T-helper 22 cell (primary cell): Measurements from ENCODE around the gene PNMA6E.

Experiments used
- DNase-seq: peaks from one replicate; pipeline ENCODE4 v3.0.0-alpha.2; 2020; ENCODE audit warnings: low read depth

The PNMA6E gene

DNA sequence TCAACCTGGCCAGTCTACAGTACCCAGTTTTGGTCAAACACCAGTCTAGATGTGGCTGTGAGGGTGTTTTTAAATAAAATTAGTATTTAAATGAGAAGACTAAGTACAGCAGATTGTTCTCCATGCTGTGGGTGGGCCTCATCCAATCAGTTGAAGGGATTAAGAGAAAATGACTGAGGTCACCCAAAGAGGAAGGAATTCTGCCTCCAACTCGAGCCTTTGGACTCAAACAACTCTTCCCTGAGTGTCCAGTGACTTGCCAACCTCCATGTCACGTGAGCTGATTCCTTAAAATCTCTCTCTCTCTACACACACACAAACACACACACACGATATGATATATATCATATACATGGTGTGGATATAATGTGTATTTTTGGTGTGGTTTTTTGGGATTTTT lies 34.7 kb upstream of the PNMA6E start:
- no peak for DNase-seq

DNA sequence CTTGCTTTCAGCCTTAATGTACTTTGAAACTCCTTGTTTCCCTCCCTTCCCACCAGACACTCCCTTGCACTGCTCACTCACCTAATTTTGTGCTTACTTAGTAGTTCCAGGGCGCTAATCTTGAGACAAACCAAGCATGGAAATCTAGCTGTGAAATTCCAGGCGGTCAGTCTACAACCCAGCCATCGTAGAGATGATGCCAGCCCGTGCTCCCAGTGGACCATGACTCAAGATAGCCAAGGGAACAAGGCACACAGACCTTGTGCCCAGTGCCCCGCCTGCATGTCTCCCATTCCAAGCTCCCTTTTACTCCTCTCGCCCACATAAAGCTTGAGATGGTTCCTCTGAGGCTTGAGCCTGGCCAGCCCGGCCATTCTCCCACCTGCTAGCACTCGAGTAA lies 33.7 kb upstream of the PNMA6E start:
- no peak for DNase-seq

DNA sequence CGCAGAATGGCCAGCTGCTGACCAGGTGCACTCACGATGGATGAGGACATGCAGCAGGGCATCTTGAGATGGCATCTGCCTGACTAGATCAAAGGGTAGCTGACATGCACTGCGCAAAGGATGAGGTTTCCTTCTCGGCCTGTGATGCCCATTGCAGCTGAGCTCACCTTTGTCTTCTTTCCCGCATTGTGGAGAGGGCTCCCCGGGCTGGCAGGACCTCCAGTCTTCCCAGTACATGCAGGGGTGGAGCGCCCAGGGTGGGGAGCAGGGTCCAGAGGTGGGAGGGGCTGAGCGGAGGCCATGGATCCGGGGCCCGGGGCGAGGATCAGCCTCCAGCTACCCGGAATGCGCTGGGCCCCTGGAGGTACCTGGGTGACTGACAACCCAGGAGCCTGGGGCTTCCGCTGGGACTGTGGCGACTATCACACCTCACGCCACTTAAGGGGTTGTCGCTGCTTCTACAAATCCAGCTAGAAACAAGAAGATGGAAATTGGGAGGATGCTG lies 32.7 kb upstream of the PNMA6E start:
- DNase-seq, result no peak

DNA sequence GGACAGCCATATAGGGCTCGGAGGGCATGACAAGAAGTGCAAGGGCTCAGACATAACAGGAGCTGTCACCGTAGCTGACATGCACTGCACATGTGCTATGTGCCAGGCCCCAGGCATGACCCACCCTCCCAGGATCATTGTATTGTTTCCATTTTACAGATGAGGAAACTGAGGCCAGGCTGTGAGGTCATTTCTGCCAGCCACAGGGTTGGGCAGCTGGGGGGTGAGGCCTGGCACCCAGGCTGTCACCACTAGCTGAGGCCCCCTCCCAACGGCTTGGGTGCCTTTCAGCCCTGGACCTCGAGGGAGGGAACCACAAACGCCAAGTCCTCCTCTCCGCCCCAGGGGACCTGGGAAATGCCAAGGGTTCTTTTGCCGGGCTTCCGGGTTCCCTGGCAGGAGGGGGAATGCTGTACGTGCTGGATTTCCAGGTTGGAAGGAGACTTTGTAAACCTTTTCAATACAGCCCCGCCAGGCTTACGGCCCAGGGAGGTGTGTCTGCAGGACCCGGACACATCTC lies 32.1 kb upstream of the PNMA6E start:
- DNase-seq, result no peak

DNA sequence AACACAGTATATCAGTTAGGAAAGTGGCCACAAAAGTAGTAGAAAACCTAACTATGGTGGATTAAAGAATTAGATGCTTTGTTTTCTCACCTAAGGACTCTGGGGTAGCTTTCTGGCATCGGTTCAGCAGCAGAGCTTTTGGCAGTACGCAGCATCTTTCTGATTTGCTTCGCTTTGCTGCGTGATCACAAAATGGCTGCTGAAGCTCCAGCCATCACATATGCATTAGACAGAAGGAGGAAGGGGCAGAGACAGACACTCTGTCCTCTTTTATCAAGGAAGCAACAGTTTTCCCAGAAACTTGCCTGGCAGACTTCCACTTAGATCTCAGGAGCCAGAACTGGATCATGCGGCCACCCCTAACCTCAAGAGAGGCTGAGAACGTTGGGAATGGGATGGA lies 29.6 kb upstream of the PNMA6E start:
- DNase-seq, result no peak

DNA sequence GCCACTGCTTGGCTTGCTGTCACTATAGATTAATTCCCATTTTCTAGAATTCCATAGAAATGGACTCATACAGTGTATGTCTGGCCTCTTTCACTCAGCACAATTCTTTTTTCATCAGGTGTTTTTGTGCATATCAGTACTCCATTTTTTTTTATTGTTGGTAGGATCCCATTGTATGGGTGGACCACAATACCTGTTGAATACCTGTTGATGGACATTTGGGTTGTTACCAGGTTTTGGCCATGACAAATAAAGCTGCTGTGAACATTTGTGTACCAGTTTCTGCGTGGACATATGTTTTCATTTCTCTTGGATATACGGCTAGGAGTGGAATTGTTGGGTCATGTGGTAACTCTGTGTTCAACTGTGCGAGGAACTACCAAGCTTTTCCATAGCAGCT lies 25.1 kb upstream of the PNMA6E start:
- no peak for DNase-seq

DNA sequence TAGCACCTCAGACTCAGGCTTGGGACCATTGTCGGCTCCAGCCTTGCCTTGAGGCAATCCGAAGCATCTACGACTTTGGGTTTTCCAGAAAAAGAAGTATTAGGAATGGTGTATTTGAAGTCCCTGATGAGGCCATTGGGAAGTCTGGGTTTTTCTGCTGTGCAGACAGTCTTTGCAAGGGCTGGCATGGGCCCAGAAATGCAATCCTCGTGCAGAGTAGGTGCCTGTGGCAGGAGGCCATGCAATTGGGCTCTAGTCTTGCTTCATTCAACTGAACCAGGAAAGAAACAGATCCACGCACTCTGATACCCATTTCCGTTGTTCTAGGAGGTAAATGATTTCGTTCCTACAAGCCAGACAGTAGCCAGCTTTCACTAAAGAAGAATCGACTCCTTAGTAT lies 22.5 kb upstream of the PNMA6E start:
- no peak for DNase-seq

DNA sequence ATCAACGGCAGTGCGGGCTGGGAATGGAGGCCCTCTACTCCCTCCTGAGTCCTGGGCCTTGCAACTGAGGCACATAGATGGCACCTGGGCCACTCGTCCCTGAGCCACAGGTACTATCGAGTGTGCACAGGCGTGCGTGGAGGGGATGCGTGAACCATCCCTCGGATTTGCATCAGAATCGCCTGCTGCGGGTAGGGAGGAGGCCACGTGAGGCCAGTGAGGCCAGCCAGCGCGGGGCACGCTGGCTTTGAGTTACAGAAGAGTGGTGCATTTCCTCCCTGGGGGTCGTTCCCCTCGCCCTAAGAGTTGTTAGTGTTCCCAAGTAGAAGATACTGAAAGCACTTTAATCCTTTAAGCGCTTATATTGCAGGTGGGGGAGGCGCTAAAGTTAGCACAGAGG lies 20.7 kb upstream of the PNMA6E start:
- no peak for DNase-seq

DNA sequence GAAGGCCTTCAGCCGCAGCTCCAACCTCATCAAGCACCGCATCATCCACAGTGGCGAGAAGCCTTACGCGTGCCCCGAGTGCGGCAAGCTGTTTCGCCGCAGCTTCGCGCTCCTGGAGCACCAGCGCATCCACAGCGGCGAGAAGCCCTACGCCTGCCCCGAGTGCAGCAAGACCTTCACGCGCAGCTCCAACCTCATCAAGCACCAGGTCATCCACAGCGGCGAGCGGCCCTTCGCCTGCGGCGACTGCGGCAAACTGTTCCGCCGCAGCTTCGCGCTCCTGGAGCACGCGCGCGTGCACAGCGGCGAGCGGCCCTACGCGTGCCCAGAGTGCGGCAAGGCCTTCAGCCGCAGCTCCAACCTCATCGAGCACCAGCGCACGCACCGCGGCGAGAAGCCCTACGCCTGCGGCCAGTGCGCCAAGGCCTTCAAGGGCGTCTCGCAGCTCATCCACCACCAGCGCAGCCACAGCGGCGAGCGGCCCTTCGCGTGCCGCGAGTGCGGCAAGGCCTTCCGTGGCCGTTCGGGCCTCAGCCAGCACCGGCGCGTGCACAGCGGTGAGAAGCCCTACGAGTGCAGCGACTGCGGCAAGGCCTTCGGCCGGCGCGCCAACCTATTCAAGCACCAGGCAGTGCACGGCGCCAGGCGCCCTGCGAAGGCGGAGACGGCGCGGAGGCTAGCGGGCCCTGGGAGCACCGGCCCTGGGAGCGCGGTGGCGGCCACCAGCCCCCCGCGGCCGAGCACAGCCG lies 19.9 kb upstream of the PNMA6E start:
- no peak for DNase-seq

DNA sequence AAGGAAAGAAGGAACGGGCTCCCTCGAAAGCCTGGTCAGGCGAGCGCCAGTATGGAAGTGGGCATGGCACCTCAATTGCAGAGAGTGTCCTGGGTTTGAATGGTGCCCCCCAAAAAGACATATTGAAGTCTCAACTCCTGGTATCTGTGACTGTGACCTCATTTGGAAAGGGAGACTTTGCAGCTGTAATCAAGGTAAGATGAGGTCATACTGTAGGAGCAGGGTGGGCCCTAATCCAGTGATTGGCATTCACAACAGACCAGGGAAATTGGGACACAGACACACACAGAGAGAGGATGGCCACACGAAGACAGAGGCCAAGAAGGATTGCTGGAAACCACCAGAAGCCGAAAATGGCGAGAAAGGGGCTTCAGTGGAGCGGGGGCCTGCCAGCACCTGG lies 16.5 kb upstream of the PNMA6E start:
- DNase-seq, result no peak

DNA sequence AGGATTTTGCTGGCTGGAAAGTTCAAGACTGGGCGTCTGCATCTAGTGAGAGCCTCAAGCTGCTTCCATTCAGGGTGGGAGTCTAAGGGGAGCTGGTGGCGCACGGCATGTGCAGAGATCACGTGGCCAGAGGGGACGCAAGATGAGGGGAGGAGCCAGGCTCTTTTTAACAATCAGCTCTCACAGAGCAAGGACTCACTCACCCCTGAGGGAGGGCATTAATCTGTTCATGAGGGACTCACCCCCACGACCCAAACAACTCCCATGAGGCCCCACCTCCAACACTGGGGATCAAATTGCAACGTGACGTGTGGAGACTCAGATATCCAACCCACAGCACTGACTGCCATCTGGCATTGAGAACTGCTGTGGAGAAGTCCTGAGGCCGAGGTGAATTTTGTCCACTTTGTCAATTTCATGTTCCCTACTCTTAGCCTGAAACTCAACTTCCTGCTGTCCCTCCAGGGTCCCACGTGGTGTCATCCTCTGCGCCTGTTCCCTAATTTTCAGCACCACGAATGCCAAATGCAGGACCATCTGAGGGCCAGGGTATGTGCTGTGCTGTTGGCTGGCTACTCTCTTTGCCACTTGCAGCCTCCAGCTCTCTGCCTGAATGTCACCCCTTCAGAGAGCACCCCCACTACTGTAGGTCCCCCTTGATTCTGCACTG lies 15.8 kb upstream of the PNMA6E start:
- DNase-seq, result no peak

DNA sequence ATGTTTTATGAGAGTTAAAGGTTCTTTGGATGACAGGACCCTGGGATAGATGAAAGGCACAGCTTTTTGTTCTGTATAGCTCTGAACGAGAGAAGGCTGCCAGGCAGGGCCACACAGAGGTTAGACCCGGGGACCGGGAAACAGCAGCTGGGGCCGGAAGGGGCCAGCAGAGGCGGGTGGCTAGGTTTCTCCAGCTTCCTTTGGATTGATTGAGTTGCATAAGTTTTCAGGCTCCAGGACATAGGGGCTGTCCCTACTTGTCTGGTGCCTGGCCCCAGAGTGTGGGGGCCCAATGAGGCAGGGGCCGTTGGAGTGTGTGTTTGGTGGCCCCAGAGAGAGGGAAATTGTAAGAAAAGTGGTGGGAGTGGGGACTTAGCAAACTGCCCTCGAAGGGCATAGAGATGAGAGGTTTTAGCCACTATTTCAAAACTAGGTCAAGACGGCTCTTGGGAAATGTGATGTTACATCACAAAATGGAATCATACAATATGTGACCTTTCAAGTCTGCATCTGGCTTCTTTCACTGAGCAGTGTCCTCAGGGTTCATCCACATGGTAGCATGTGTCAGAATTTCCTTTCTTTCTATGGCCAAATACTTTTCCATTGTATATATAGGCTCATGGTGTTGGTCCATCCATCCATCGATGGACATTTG lies 13.8 kb upstream of the PNMA6E start:
- DNase-seq, result no peak

DNA sequence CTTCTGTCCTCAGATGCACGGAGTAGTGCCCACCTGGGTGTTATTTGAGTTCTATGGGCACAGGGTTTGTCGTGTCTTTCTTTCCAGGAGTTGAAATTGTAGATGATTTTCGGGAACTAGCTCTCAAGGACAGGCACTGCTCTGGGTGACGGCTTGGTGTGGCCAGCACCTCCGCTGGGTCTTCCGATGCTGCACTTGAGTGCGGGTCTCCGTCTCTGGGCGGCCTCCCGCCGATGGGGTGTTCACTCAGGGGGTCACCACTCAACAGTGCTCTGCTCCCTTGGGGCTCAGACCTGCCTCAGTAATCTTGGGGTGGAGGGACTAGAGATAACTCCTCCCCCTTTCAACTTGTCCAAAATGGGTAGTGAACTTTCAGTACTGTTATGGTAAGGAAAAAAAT lies 12.6 kb upstream of the PNMA6E start:
- no peak for DNase-seq

DNA sequence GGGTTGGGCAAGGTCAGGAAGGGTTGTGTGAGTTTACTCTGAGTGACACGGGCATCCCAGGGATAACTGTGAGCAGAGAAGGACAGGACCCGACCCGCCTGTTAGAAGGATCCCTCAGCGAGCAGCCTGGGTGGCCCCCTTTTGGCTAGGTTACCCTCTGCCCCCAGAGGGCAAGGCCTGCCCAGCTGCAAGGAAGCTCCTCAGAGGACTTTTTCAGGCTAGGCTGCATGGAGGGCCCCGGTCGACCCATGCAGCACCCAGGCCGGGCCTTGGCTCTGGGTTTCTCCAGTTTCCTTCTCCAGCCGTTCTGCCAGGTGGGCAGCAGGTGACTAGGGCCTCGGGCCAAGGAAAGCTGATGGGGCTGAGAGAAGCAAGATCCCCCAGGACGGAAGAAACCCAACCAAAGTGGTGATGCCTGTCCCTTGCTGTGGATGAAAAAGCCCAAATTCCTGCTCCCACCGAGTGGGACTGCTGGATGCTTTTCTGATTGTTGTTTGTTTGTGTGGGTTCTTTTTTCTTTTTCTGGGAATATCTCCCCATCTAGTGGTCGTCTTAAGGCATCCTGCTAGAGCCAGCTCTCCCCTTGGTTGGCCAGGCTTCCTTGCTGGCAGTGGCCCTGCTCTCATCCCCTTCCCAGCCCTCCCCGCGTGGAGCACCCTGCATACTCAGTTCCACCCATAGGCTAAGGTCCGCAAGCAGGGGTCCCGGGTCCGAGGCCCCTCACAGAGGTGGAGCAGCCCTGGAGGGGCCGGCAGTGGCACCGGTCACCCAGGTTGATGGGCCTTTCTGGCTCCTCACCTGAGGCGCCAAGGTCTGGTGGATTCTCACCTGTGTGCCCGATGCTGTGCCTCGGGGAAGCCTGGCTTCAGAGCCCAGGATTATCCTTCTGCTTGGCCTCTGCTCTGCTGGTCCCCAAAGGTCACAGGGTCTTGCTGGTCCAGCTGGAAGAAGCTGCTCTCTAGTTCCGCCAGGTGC lies 11.9 kb upstream of the PNMA6E start:
- DNase-seq, result no peak

DNA sequence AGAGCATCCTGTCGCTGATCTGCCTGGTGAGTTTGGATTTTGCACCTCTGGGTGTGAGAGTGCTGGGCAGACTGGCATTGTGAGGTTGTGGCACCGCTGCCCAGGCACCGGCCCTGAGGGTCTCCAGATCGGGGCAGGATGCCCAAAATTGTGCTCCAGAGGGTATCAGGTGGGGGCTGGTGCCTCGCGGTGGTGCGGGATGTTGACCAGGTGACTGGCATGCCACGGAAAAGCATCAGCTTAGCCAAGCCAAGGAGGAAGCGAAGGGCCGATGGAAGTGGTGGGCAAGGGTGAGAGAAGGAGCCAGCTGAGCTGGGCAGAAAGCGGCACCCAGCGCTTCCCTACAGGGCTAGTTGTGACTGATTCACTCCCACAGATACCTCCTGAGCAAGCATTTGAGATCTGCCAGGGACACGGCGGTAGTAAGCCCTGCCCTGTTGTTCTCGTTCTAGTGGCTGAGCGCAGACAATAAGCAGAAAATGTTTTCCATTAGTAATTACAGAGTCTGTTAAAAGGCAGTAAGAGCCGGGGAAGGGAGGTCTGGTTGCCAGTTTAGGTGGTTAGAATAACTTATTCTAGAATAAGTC lies 10.9 kb upstream of the PNMA6E start:
- no peak for DNase-seq

DNA sequence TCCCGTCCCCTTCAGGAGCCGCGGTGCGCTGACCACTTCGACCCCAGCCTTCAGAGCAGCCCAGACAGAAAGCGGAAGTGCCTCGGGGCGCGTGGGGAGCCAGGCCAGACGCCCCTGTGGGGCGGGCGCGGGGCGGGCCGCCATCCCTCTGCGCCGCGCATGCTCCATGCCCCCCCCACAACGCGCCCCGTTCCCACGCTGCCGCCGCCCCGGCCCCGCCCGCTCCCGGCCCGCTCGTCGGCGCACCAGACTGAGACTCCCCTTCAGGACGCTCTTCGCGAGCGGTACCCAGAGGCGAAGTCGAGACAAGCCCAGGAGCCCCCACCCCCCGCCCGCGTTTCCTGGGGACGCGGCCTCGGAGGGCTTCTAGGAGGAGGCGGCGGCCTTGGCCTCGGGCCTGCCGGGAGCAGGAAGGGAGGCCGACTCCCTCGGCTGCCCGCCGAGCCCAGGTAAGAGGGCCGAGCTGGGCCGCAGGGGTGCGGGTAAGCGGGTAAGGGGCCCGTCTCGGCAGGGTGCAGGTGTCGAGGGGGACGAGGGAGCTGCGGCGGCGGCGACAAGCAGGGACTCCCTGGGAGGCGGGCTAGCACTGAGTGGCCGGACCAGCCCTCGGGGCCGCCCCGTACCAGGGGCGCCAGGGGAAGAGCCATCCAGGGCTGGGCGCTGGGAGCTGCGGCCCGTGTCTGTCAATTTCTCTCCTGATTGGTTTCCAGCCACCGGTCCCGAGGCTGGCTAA lies 10.3 kb upstream of the PNMA6E start, which contains the start of gene ZFP92:
TSS of gene ZFP92 (plus strand) at position 218 of the 733 bp plus-strand sequence. CDS start 6,851 bp downstream, outside the sequence.
- DNase-seq, result no peak

DNA sequence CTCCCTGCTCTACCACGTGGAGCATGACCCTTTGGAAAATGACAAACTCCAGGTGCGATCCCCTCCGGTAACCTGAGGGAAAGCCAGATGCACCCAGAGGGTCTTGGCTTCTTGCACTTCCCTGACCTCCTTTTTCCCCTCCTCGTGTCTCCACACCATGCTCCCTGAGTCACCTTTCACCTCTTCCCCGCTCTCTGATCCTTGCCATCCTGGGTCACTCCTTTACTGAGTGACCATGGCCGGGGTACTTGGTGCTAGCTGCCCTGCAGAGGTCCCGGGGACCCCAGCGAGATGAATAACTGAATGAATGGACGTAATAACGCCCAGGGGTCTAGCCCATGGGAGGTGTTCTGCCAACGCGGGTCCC lies 9.7 kb upstream of the PNMA6E start:
- no peak for DNase-seq

DNA sequence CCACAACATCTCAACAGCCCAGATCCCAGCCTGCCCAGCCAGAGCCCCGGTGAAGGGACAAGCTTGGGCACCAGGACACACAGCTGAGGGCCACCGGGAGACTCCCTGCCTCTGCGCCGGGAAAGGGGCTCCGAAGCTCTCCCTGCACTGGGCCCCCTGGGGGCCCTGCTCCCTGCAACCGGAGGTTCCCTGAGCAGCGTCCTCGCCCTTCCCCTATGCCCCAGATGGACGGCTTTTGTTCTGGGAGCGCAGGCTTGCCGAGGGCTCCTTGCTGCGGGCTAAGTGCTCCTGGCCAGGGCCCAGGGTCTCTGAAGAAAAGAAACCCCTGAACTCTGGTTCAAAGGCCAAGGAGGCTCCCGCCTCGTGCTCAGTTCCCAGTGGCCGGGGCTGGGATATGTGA lies 9.2 kb upstream of the PNMA6E start:
- no peak for DNase-seq

DNA sequence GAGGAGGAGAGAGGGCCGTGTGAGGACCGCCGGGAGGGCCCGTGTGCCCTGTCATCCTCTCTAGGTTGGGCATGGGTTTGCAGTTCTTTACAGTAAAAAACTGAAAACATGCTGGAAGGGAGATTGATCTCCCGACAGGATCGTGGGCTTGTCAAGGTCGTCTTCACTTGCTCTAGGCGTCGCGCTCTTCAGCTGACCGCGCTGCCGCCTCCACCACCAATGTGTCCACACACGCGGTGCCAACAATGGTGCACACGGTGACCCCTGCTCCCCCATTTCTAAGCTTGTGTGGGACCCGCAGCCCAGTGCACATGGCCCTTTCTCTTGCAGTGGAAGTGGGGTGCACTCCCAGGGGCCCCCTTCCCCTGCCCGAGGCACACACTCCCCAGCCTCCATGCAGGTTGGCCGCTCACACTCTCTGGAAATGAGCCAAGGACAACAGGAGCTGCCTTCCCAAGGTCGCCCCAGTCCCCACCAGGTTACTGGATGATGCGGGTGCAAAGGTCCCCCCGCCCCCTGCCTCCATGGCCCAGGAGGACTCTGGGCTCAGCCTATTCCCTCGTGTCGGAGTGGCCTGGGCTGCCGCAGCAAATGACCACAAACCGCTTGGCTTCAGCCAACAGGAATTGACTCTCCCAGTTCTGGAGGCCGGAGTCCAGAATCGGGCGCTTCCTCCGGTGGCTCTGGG lies 8.4 kb upstream of the PNMA6E start:
- no peak for DNase-seq

DNA sequence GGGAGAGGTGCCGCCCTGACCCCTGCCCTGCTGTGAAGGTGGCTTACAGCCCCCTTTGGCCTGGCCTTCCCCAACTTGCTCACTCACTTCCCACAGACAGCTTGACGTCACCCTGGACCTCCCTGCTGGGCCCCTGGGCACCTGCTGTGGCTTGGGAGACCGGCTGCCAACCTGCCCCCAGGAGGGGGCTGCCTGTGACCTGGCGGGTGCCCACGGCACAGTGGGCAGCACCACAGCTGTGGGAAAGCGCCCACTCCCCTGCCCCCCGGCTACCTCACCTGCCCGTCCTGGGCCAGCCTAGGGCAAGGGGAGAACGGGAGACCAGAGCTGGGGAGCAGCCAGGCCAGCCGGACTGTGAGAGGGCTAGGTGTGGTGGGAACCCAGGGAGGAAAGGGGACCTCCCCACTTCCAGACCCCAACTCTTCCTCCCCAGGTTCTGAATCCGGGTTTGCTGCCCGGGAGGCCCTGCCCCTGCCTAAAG lies 7.8 kb upstream of the PNMA6E start:
- no peak for DNase-seq
